Stomach (tissue), 4 donors: ENCODE measurements around the gene UBXN2A.

Experiments
- EP300 ChIP-seq: sonication (generic); formaldehyde crosslinking; IDR thresholded peaks from one replicate; pipeline ENCODE4 v1.6.1; 2017; ENCODE audit warnings: antibody characterized with exemption
- POLR2A ChIP-seq, 4 donors: fragments of 450-650 bp; IDR thresholded peaks; one replicate each; pipeline ENCODE4 v1.6.1; 2016; ENCODE audit warnings: antibody characterized with exemption in 4 of 4, control low read depth in 2 of 4, mild to moderate bottlenecking in 1 of 4, moderate library complexity in 1 of 4
- POLR2AphosphoS5 ChIP-seq, 3 donors: sonication (generic); formaldehyde crosslinking; IDR thresholded peaks; one replicate each; pipeline ENCODE4 v1.6.1; 2016; ENCODE audit warnings: antibody characterized with exemption in 3 of 3
- TF ChIP-seq, protein P1 (sequence below), 7 experiments: fragments of 450-650 bp in 4 of 7; fragments of 200-600 bp in 3 of 7; sonication (generic) in 3 of 7; IDR thresholded peaks; one replicate each; pipeline ENCODE4 v1.5.1; 2016 to 2019; ENCODE audit warnings: antibody characterized with exemption in 7 of 7, control low read depth in 2 of 7, mild to moderate bottlenecking in 1 of 7

GRCh38 chr2:24018241-24018640 is 78.0 kb downstream of the UBXN2A start:
- TF ChIP-seq, protein P1, sequence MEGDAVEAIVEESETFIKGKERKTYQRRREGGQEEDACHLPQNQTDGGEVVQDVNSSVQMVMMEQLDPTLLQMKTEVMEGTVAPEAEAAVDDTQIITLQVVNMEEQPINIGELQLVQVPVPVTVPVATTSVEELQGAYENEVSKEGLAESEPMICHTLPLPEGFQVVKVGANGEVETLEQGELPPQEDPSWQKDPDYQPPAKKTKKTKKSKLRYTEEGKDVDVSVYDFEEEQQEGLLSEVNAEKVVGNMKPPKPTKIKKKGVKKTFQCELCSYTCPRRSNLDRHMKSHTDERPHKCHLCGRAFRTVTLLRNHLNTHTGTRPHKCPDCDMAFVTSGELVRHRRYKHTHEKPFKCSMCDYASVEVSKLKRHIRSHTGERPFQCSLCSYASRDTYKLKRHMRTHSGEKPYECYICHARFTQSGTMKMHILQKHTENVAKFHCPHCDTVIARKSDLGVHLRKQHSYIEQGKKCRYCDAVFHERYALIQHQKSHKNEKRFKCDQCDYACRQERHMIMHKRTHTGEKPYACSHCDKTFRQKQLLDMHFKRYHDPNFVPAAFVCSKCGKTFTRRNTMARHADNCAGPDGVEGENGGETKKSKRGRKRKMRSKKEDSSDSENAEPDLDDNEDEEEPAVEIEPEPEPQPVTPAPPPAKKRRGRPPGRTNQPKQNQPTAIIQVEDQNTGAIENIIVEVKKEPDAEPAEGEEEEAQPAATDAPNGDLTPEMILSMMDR (IDR thresholded peaks at IDR 0.05) = no peak
- no peak for TF ChIP-seq EP300
- no peak for TF ChIP-seq POLR2A (IDR thresholded peaks at IDR 0.05)
- TF ChIP-seq POLR2AphosphoS5 (IDR thresholded peaks at IDR 0.05) = no peak
